Fibroblast of lung (primary cell): ENCODE results near the gene BCL2L12. TPM values are rescaled to one million over a fixed set of nuclear protein-coding genes. Genes with fewer than 3 reads are reported as not detected.

Experiments
- DNase-seq, 2 donors: peaks; one replicate each; pipeline versions ENCODE4 v3.0.0 to v3.0.0-alpha.2; 2010; ENCODE audit warnings: low read depth in 2 of 2
- H2AFZ ChIP-seq: 2 replicates; pipeline ENCODE4 v1.5.1; 2012; ENCODE audit warnings: low read length, control low read depth, inconsistent platforms
- H3K27ac ChIP-seq: 2 replicates; pipeline ENCODE4 v1.5.1; 2011; ENCODE audit warnings: low read length, control low read depth; ENCODE audit not compliant: insufficient read depth
- H3K27me3 ChIP-seq: 2 replicates; pipeline ENCODE4 v1.5.1; 2011; ENCODE audit warnings: mild to moderate bottlenecking, low read length; ENCODE audit not compliant: control insufficient read depth, insufficient read depth
- H3K36me3 ChIP-seq: 2 replicates; pipeline ENCODE4 v1.5.1; 2011; ENCODE audit warnings: low read length; ENCODE audit not compliant: control insufficient read depth, insufficient read depth
- H3K4me1 ChIP-seq: 2 replicates; pipeline ENCODE4 v1.5.1; 2011; ENCODE audit warnings: low read length; ENCODE audit not compliant: control insufficient read depth, insufficient read depth; ENCODE audit errors: extremely low read depth
- H3K4me2 ChIP-seq: 2 replicates; pipeline ENCODE4 v1.5.1; 2011; ENCODE audit warnings: low read length, control low read depth; ENCODE audit not compliant: insufficient read depth; ENCODE audit errors: extremely low read depth
- H3K4me3 ChIP-seq, 4 experiments: fragments of 200-600 bp in 1 of 4; sonication (generic) in 1 of 4; replicated peaks in 1 of 4; 2 replicates each; pipeline ENCODE4 v1.5.1; 2011 to 2016; ENCODE audit warnings: low read length in 4 of 4, low read depth in 3 of 4, mild to moderate bottlenecking in 3 of 4, control low read depth in 2 of 4, inconsistent platforms in 1 of 4, mixed read lengths in 1 of 4; ENCODE audit not compliant: insufficient read depth in 1 of 4; ENCODE audit errors: control extremely low read depth in 1 of 4
- H3K79me2 ChIP-seq: 2 replicates; pipeline ENCODE4 v1.5.1; 2012; ENCODE audit warnings: mild to moderate bottlenecking, low read length, inconsistent platforms; ENCODE audit not compliant: control insufficient read depth, insufficient read depth
- H3K9ac ChIP-seq: 2 replicates; pipeline ENCODE4 v1.5.1; 2011; ENCODE audit warnings: mild to moderate bottlenecking, low read length, control low read depth; ENCODE audit not compliant: insufficient read depth
- H3K9me3 ChIP-seq: 2 replicates; pipeline ENCODE4 v1.5.1; 2012; ENCODE audit warnings: low read depth, low read length; ENCODE audit not compliant: control insufficient read depth, insufficient read depth
- H4K20me1 ChIP-seq: 2 replicates; pipeline ENCODE4 v1.5.1; 2011; ENCODE audit warnings: low read length; ENCODE audit not compliant: control insufficient read depth, insufficient read depth; ENCODE audit errors: extremely low read depth
- EZH2 ChIP-seq: IDR thresholded peaks from 2 replicates; pipeline ENCODE4 v1.5.1; 2012; ENCODE audit warnings: low read length, control low read depth, mild to moderate bottlenecking; ENCODE audit errors: missing control alignments
- polyA plus RNA-seq, 2 donors: library from polyadenylated mRNA; depleted of rRNA in 1 of 2; stranded (reverse) in 1 of 2; unstranded in 1 of 2; fragments of >200 nt; gene quantifications; 2 replicates each; pipeline ENCODE4 v1.2.1, GENCODE V29; 2011 to 2012; ENCODE audit warnings: missing spikeins in 1 of 2
- total RNA-seq: library from RNA; depleted of rRNA; stranded (reverse); fragments of >200 nt; gene quantifications from 2 replicates; pipeline ENCODE4 v1.2.1, GENCODE V29; 2014
- TF ChIP-seq, protein P1 (sequence below), 2 donors: IDR thresholded peaks in 1 of 2; conservative IDR thresholded peaks in 1 of 2; 1 replicate in 1 of 2; 2 replicates in 1 of 2; pipeline ENCODE4 v1.5.1; 2011 to 2012; ENCODE audit warnings: low read length in 2 of 2, control low read depth in 1 of 2, inconsistent platforms in 1 of 2, low read depth in 1 of 2, mild to moderate bottlenecking in 1 of 2

Gene BCL2L12
- total and polyA plus RNA-seq, 2 donors (not counting 1 experiment from before 2014, with no cell fraction given): 4.8 to 5.0 TPM

GRCh38 chr19:49639401-49640112 lies 26.2 kb upstream of the BCL2L12 start:
- Histone ChIP-seq H4K20me1 (no peaks in the 10 kb centered on the region), H3K27ac (peak overlapping the region; percentile 97), H3K9ac (peak overlapping the region; percentile 75), H3K36me3 (peaks cover 2% of the 10 kb centered on the region), H3K79me2 (peaks cover 26% of the 10 kb centered on the region), H3K4me3 (peak overlapping the region; percentile 60 to 90 (median 73)), H3K4me1 (peaks cover 7% of the 10 kb centered on the region), H2AFZ (no peak overlapping the region), H3K27me3 (no peaks in the 10 kb centered on the region), H3K9me3 (no peaks in the 10 kb centered on the region), H3K4me2 (peak overlapping the region; percentile 90)
- TF ChIP-seq, protein P1, sequence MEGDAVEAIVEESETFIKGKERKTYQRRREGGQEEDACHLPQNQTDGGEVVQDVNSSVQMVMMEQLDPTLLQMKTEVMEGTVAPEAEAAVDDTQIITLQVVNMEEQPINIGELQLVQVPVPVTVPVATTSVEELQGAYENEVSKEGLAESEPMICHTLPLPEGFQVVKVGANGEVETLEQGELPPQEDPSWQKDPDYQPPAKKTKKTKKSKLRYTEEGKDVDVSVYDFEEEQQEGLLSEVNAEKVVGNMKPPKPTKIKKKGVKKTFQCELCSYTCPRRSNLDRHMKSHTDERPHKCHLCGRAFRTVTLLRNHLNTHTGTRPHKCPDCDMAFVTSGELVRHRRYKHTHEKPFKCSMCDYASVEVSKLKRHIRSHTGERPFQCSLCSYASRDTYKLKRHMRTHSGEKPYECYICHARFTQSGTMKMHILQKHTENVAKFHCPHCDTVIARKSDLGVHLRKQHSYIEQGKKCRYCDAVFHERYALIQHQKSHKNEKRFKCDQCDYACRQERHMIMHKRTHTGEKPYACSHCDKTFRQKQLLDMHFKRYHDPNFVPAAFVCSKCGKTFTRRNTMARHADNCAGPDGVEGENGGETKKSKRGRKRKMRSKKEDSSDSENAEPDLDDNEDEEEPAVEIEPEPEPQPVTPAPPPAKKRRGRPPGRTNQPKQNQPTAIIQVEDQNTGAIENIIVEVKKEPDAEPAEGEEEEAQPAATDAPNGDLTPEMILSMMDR (conservative IDR thresholded peaks at IDR 0.05 in 1 of 2, IDR thresholded peaks at IDR 0.05 in 1 of 2; ENCODE audit: low read depth in 1 of 2, low read length in 2 of 2): no peak
- no peak for TF ChIP-seq EZH2
- DNase-seq: no peak

GRCh38 chr19:49640113-49640898 lies 25.4 kb upstream of the BCL2L12 start, which contains the start of gene RRAS:
RRAS (minus strand) TSS chr19:49640143; CDS start chr19:49640098, 45 bp downstream.
- H3K9me3 ChIP-seq: no peaks in the 10 kb centered on the region
- peak within 1 kb of the TSS; percentile 75 for H3K9ac ChIP-seq
- H3K4me3 ChIP-seq: peak within 1 kb of the TSS; percentile 60 to 90 (median 73)
- peaks cover 2% of the 10 kb centered on the region for H3K36me3 ChIP-seq
- no peak for TF ChIP-seq EZH2
- TF ChIP-seq, protein P1 (conservative IDR thresholded peaks at IDR 0.05 in 1 of 2, IDR thresholded peaks at IDR 0.05 in 1 of 2; ENCODE audit: low read depth in 1 of 2, low read length in 2 of 2): no peak
- H3K79me2 ChIP-seq: peaks cover 33% of the 10 kb centered on the region
- peaks cover 7% of the 10 kb centered on the region for H3K4me1 ChIP-seq
- H3K27me3 ChIP-seq: no peaks in the 10 kb centered on the region
- H3K4me2 ChIP-seq: peak within 1 kb of the TSS; percentile 96
- peak within 1 kb of the TSS; percentile 97 for H3K27ac ChIP-seq
- H4K20me1 ChIP-seq: no peaks in the 10 kb centered on the region
- peak; percentile 100 for DNase-seq
- H2AFZ ChIP-seq: no peak within 1 kb of the TSS
